NCI-H460 (cell line): Measurements from ENCODE around the gene NDUFS6. TPM values are rescaled to one million over a fixed set of nuclear protein-coding genes. Genes with fewer than 3 reads are reported as not detected.
"Not testable (repeated sequence)": the region's sequence is repeated elsewhere in the genome, so short reads cannot be mapped to it uniquely, and the experiment has no call there.

Experiments
- DNase-seq: peaks from one replicate; pipeline ENCODE4 v3.0.0-alpha.2; 2016; ENCODE audit warnings: low read depth; ENCODE audit errors: extremely low read depth
- total RNA-seq: library from RNA; depleted of rRNA; stranded (reverse); fragments of >200 nt; shearing (Covaris generic); gene quantifications from 2 replicates; pipeline ENCODE4 v1.2.3, GENCODE V29; 2014

Gene NDUFS6
- total RNA-seq, 1 experiment from 2014 or later: 70.7 TPM

- no peak for DNase-seq
Observed at GRCh38 chr5:1830571-1831228, 29.5 kb downstream of the NDUFS6 start.

GRCh38 chr5:1831257-1831656 is 30.1 kb downstream of the NDUFS6 start:
- no peak for DNase-seq

- DNase-seq: no peak
Observed at GRCh38 chr5:1831677-1832313, 30.6 kb downstream of the NDUFS6 start.

- DNase-seq: no peak
Observed at GRCh38 chr5:1832511-1833250, 31.5 kb downstream of the NDUFS6 start.

GRCh38 chr5:1833264-1834021 is 32.2 kb downstream of the NDUFS6 start:
- DNase-seq: no peak

GRCh38 chr5:1834022-1834551 is 32.9 kb downstream of the NDUFS6 start:
- DNase-seq: no peak

GRCh38 chr5:1834721-1835429 is 33.7 kb downstream of the NDUFS6 start:
- DNase-seq: no peak

- DNase-seq: no peak
Observed at GRCh38 chr5:1835431-1835830, 34.2 kb downstream of the NDUFS6 start.

GRCh38 chr5:1836176-1836890 is 35.1 kb downstream of the NDUFS6 start:
- no peak for DNase-seq

GRCh38 chr5:1836891-1837880 is 36.0 kb downstream of the NDUFS6 start:
- no peak for DNase-seq

GRCh38 chr5:1838013-1838412 is 36.8 kb downstream of the NDUFS6 start:
- DNase-seq: no peak

GRCh38 chr5:1840071-1840547 is 38.9 kb downstream of the NDUFS6 start:
- DNase-seq: no peak

- no peak for DNase-seq
Observed at GRCh38 chr5:1840741-1841521, 39.7 kb downstream of the NDUFS6 start.

GRCh38 chr5:1842004-1842819 is 41.0 kb downstream of the NDUFS6 start:
- DNase-seq: no peak

- DNase-seq: not testable (repeated sequence)
Observed at GRCh38 chr5:1843761-1844160, 42.6 kb downstream of the NDUFS6 start.

GRCh38 chr5:1844708-1845436 is 43.7 kb downstream of the NDUFS6 start:
- no peak for DNase-seq
